Pancreas (tissue), 10 donors: ENCODE results near the gene HIVEP3. TPM values are rescaled to one million over a fixed set of nuclear protein-coding genes. Genes with fewer than 3 reads are reported as not detected.

Experiments used
- ATAC-seq, 4 donors: fragments of 200-7000 bp; cut with Tn5 transposase; one replicate each; pipeline versions ENCODE4 v1.8.0 to v1.9.1; 2020; ENCODE audit warnings: mild to moderate bottlenecking in 4 of 4, moderate library complexity in 4 of 4
- DNase-seq, 6 donors: peaks; one replicate each; pipeline ENCODE4 v3.0.0-alpha.2; 2020
- FAIRE-seq: peaks from 2 replicates; lab custom pipeline; 2012; peaks lifted over from hg19 to GRCh38; lab: Jason Lieb, UNC
- H3K27ac ChIP-seq, 4 donors: fragments of 200-600 bp; sonication (generic); 1 replicate in 3 of 4; 2 replicates in 1 of 4; pipeline versions ENCODE4 v1.5.0 to v1.8.0; 2020
- H3K27me3 ChIP-seq, 4 donors: fragments of 200-600 bp; one replicate each; pipeline ENCODE4 v1.8.0; 2021
- H3K36me3 ChIP-seq, 3 donors: fragments of 200-600 bp; sonication (generic) in 1 of 3; one replicate each; pipeline versions ENCODE4 v1.5.0 to v1.8.0; 2020 to 2021
- H3K4me1 ChIP-seq, 3 donors: fragments of 200-600 bp; one replicate each; pipeline ENCODE4 v1.8.0; 2021
- H3K4me3 ChIP-seq, 4 donors: fragments of 200-600 bp; sonication (generic) in 2 of 4; one replicate each; pipeline versions ENCODE4 v1.5.0 to v1.8.0; 2020 to 2021
- H3K9me3 ChIP-seq, 4 donors: fragments of 200-600 bp; one replicate each; pipeline ENCODE4 v1.8.0; 2021
- CTCF ChIP-seq, 4 donors: fragments of 200-600 bp; sonication (generic) in 3 of 4; IDR thresholded peaks; one replicate each; pipeline versions ENCODE4 v1.5.0 to v1.8.0; 2021; ENCODE audit warnings: antibody characterized with exemption in 4 of 4
- WGBS, 2 donors: extraction: QIAGEN DNeasy Blood & Tissue Kit; methylation state at CpG; one replicate each; pipeline ENCODE4 v1.1.7; 2013; 5-methylcytosine and 5-hydroxymethylcytosine counted together
- intact Hi-C, 3 donors: fragments of 100-400 bp; cut with DNase I; formaldehyde crosslinking; loops; one replicate each; pipeline versions ENCODE4 v1.11.1 to v1.14.2; 2022
- polyA plus RNA-seq, 2 donors: library from polyadenylated mRNA; stranded (reverse); fragments of 200-250 nt; gene quantifications; one replicate each; pipeline ENCODE4 v1.2.3, GENCODE V29; 2013
- total RNA-seq, 6 donors: library from RNA; stranded (reverse); fragmentation: NEBNext Ultra II Directional in 4 of 6; extraction: Animal tissue kit (Norgen Biotek cat#: 25700) in 4 of 6; gene quantifications; one replicate each; pipeline versions ENCODE4 v1.2.1 to v1.2.4, GENCODE V29; 2021 to 2023
- donor health status: healthy with polysubstance abuse.
- donor health status: DM: no; HTN: no; CAD: no; lungs with moderate emphysema.
- donor health status: DM: no; HTN: no; CAD: no.
- donor health status: control.
- donor health status: control.
- donor health status: Bipolar disorder and iron deficiency.
- donor health status: DM: yes; HTN: yes; CAD: no.
- donor health status: DM: no; HTN: no; CAD: no.
- donor health status: DM: no; HTN: no; CAD: no.
- donor health status: DM: yes; HTN: yes; CAD: no.

HIVEP3 gene
- total and polyA plus RNA-seq, 8 donors, result 2.7 to 5.0 (median 3.1) TPM

GRCh38 chr1:41682845-41683625, 235.7 kb downstream of the HIVEP3 start:
- TF ChIP-seq CTCF (IDR thresholded peaks at IDR 0.05), result no peak
- H3K9me3 ChIP-seq, result no peaks in the 10 kb centered on the region
- H3K4me1 ChIP-seq, result no peaks in the 10 kb centered on the region
- no peak for ATAC-seq
- WGBS, 2 donors, result 90 to 96% methylated on average over 6 of the region's 6 CpGs
- no peak for FAIRE-seq
- DNase-seq, result no peak
- no peak overlapping the region for H3K4me3 ChIP-seq
- intact Hi-C loops, result no loop called here
- no peaks in the 10 kb centered on the region for H3K27me3 ChIP-seq
- H3K27ac ChIP-seq, result no peak overlapping the region
- H3K36me3 ChIP-seq, result no peaks in the 10 kb centered on the region

GRCh38 chr1:41682149-41682548, 236.6 kb downstream of the HIVEP3 start:
- Histone ChIP-seq H3K9me3 (no peaks in the 10 kb centered on the region), H3K36me3 (no peaks in the 10 kb centered on the region), H3K27ac (no peak overlapping the region), H3K27me3 (no peaks in the 10 kb centered on the region), H3K4me3 (no peak overlapping the region), H3K4me1 (no peaks in the 10 kb centered on the region)
- TF ChIP-seq CTCF (IDR thresholded peaks at IDR 0.05), result no peak
- FAIRE-seq (no peak), ATAC-seq (no peak), DNase-seq (no peak)
- intact Hi-C loops, result no loop called here
- 84 to 92% methylated on average over 5 of the region's 5 CpGs for WGBS, 2 donors

- Histone ChIP-seq H3K4me1 (no peaks in the 10 kb centered on the region), H3K27me3 (no peaks in the 10 kb centered on the region), H3K36me3 (no peaks in the 10 kb centered on the region), H3K27ac (no peak overlapping the region), H3K4me3 (no peak overlapping the region), H3K9me3 (no peaks in the 10 kb centered on the region)
- DNase-seq, result no peak
- FAIRE-seq, result no peak
- intact Hi-C loops, result no loop called here
- WGBS, 2 donors, result 81 to 87% methylated on average over 11 of the region's 11 CpGs
- TF ChIP-seq CTCF (IDR thresholded peaks at IDR 0.05), result no peak
- peak in 1 of 4 donors; percentile 26 for ATAC-seq
Measured at GRCh38 chr1:41681331-41682098, 237.2 kb downstream of the HIVEP3 start.

- no peak for ATAC-seq
- no peak for TF ChIP-seq CTCF (IDR thresholded peaks at IDR 0.05)
- Histone ChIP-seq H3K27ac (no peak overlapping the region), H3K9me3 (no peaks in the 10 kb centered on the region), H3K27me3 (no peaks in the 10 kb centered on the region), H3K4me3 (no peak overlapping the region), H3K4me1 (no peaks in the 10 kb centered on the region), H3K36me3 (no peaks in the 10 kb centered on the region)
- WGBS, 2 donors, result 89 to 100% methylated on average over 1 of the region's 1 CpG
- no peak for DNase-seq
- no peak for FAIRE-seq
- intact Hi-C loops, result no loop called here
Measured at GRCh38 chr1:41679994-41680393, 238.7 kb downstream of the HIVEP3 start.
